Esophagus muscularis mucosa (tissue), 4 donors: ENCODE results near the gene TLL2. TPM values are rescaled to one million over a fixed set of nuclear protein-coding genes. Genes with fewer than 3 reads are reported as not detected.

ENCODE experiments used
- DNase-seq: peaks from one replicate; pipeline ENCODE4 v3.0.0-alpha.2; 2017; ENCODE audit errors: extremely low spot score
- H3K27ac ChIP-seq, 4 donors: fragments of 200-600 bp; sonication (generic); replicated peaks in 1 of 4; 1 replicate in 3 of 4; 2 replicates in 1 of 4; pipeline ENCODE4 v1.5.1; 2016 to 2019; ENCODE audit warnings: mild to moderate bottlenecking in 1 of 4
- H3K27me3 ChIP-seq, 4 donors: fragments of 200-600 bp; sonication (generic); one replicate each; pipeline versions ENCODE4 v1.5.1 to v1.6.0; 2016 to 2019
- H3K36me3 ChIP-seq, 4 donors: fragments of 200-600 bp; sonication (generic); one replicate each; pipeline ENCODE4 v1.5.1; 2016 to 2019
- H3K4me1 ChIP-seq, 4 donors: fragments of 200-600 bp; sonication (generic); one replicate each; pipeline ENCODE4 v1.5.1; 2016 to 2019
- H3K4me3 ChIP-seq, 4 donors: fragments of 200-600 bp; sonication (generic); 1 replicate in 2 of 4; 2 replicates in 2 of 4; pipeline ENCODE4 v1.5.1; 2016 to 2019; ENCODE audit warnings: mild to moderate bottlenecking in 4 of 4, moderate library complexity in 1 of 4
- H3K9me3 ChIP-seq, 4 donors: fragments of 200-600 bp; sonication (generic); 1 replicate in 3 of 4; 2 replicates in 1 of 4; pipeline ENCODE4 v1.5.1; 2016 to 2019
- EP300 ChIP-seq: sonication (generic); formaldehyde crosslinking; IDR thresholded peaks from one replicate; pipeline ENCODE4 v1.6.1; 2017; ENCODE audit warnings: antibody characterized with exemption
- POLR2A ChIP-seq: fragments of 450-650 bp; IDR thresholded peaks from one replicate; pipeline ENCODE4 v1.6.1; 2017; ENCODE audit warnings: antibody characterized with exemption, moderate library complexity, mild to moderate bottlenecking, low read depth
- POLR2AphosphoS5 ChIP-seq, 2 donors: sonication (generic); formaldehyde crosslinking; IDR thresholded peaks; one replicate each; pipeline ENCODE4 v1.6.1; 2017; ENCODE audit warnings: antibody characterized with exemption in 2 of 2
- WGBS: methylation state at CpG from one replicate; pipeline ENCODE4 v1.1.5; 2018; 5-methylcytosine and 5-hydroxymethylcytosine counted together
- intact Hi-C: fragments of 100-400 bp; cut with DNase I; formaldehyde crosslinking; loops from one replicate; pipeline ENCODE4 v1.15.1; 2023
- total RNA-seq, 4 donors: library from RNA; depleted of rRNA; stranded (reverse); fragments of >200 nt; gene quantifications; one replicate each; pipeline versions ENCODE4 v1.1.0 to v1.2.1, GENCODE V29; 2016
- TF ChIP-seq, protein P1 (sequence below), 3 experiments: fragments of 200-600 bp in 2 of 3; fragments of 450-650 bp in 1 of 3; sonication (generic) in 2 of 3; IDR thresholded peaks; one replicate each; pipeline ENCODE4 v1.5.1; 2017 to 2019; ENCODE audit warnings: antibody characterized with exemption in 3 of 3, mild to moderate bottlenecking in 2 of 3, moderate library complexity in 1 of 3

TLL2 gene
- total RNA-seq, 4 donors from 2014 or later, result 0.17 to 2.1 (median 0.27) TPM

DNA sequence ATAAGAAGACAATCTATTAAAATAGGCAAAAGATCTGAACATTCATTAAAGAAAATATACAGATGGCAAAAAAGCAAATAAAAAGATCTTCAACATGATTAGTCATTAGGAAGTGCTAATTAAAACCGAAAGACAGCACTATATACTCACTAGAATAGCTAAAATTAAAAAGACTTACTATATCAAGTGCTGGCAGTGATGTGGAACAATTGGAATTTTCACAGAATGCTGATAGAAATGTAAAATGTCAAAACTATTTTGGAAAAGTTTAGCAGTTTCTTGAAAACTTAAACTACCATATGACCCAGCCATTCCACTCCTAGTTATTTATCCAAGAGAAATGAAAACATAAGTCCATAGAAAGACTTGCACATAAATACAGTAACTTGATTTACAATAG is 25.0 kb upstream of the TLL2 start:
- no peak for DNase-seq
- H3K4me3 ChIP-seq, result no peak overlapping the region
- intact Hi-C loops, result no loop called here
- H3K9me3 ChIP-seq, result no peaks in the 10 kb centered on the region
- no peaks in the 10 kb centered on the region for H3K4me1 ChIP-seq
- 97% methylated on average over 1 of the region's 1 CpG for WGBS
- no peaks in the 10 kb centered on the region for H3K27me3 ChIP-seq
- no peak overlapping the region for H3K27ac ChIP-seq
- H3K36me3 ChIP-seq, result peaks cover 0 to 38% (median 23%) of the 10 kb centered on the region in 4 donors
- no peak for TF ChIP-seq POLR2A
- no peak for TF ChIP-seq EP300
- TF ChIP-seq POLR2AphosphoS5 (IDR thresholded peaks at IDR 0.05), result no peak
- TF ChIP-seq, protein P1, sequence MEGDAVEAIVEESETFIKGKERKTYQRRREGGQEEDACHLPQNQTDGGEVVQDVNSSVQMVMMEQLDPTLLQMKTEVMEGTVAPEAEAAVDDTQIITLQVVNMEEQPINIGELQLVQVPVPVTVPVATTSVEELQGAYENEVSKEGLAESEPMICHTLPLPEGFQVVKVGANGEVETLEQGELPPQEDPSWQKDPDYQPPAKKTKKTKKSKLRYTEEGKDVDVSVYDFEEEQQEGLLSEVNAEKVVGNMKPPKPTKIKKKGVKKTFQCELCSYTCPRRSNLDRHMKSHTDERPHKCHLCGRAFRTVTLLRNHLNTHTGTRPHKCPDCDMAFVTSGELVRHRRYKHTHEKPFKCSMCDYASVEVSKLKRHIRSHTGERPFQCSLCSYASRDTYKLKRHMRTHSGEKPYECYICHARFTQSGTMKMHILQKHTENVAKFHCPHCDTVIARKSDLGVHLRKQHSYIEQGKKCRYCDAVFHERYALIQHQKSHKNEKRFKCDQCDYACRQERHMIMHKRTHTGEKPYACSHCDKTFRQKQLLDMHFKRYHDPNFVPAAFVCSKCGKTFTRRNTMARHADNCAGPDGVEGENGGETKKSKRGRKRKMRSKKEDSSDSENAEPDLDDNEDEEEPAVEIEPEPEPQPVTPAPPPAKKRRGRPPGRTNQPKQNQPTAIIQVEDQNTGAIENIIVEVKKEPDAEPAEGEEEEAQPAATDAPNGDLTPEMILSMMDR (IDR thresholded peaks at IDR 0.05), result no peak

DNA sequence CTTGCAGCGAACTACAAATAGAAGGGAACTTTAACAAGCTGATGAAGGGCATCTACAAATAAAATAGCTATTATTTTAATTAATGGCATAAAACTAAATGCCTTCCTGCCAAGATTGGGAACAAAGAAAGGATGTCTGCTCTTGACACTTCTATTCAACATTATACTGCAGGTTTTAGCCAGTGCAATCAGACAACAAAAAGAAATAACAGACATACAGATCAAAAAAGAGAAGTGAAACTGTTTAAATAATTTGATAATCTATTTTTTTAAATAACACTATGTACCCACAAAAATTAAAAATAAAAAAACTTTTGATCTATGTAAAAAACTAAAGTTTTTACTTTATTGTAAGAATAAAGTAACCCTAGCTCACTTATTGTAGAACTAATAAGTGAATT is 22.4 kb upstream of the TLL2 start:
- no peak overlapping the region for H3K4me3 ChIP-seq
- peaks cover 0 to 3% (median 0%) of the 10 kb centered on the region in 4 donors for H3K4me1 ChIP-seq
- H3K36me3 ChIP-seq, result peaks cover 0 to 39% (median 14%) of the 10 kb centered on the region in 4 donors
- H3K27ac ChIP-seq, result no peak overlapping the region
- 92% methylated on average over 1 of the region's 1 CpG for WGBS
- intact Hi-C loops, result no loop called here
- no peaks in the 10 kb centered on the region for H3K9me3 ChIP-seq
- TF ChIP-seq EP300, result no peak
- TF ChIP-seq POLR2A, result no peak
- TF ChIP-seq POLR2AphosphoS5 (IDR thresholded peaks at IDR 0.05), result no peak
- TF ChIP-seq, protein P1 (IDR thresholded peaks at IDR 0.05), result no peak
- no peaks in the 10 kb centered on the region for H3K27me3 ChIP-seq
- DNase-seq, result no peak

DNA sequence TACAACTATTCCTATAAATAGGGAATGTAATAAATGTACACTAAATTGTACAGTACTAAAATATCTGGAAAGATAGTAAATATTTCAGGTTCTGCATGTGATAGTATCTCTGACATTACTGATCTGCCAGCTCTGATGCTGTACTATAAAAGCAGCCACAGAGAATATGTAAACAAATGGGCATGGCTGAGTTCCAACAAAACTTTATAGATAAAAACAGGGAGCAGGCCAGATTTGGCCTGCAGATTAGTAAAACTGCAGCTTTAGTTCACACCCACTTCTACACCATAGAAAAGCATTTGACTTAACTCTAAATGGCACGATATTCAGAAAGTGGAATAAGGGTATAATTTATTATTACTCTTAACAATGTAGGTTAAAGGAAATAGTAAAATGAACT is 18.8 kb upstream of the TLL2 start:
- intact Hi-C loops, result no loop called here
- H3K4me1 ChIP-seq, result peaks cover 0 to 3% (median 0%) of the 10 kb centered on the region in 4 donors

DNA sequence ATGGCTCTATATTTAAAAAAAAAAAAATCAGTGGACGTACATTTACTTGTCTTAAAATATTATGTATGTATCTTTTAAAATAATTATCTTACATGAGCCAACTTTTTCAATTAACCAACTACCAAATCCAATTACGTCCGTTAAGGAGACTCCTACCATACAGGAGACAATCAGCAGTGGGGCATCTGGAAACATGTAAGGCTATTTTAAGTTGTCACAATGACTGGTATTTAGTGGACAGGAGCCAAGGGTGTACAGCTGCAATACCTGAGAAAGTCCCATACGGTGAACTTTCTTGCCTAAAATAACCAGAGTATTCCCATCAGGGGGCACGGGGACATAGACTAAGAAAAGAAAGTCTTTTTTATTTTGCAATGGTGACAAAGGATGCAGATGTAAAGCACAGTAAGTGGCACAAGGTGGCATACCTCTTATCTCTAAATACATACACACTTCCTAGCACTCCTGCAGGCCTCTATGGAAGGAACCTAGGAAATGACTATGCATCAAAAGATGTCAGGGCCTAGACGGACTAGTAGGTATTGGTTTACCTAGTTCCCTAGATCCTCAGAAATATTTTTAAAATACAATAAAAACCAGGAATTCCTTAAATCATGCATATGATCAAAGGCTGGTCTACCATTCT is 16.0 kb upstream of the TLL2 start:
- H3K36me3 ChIP-seq, result peaks cover 13 to 78% (median 46%) of the 10 kb centered on the region in 4 donors

More for the DNA sequence above, 18.8 kb upstream of the TLL2 start:
- WGBS, result 77% methylated on average over 1 of the region's 1 CpG
- Histone ChIP-seq H3K9me3 (no peaks in the 10 kb centered on the region), H3K27me3 (no peaks in the 10 kb centered on the region), H3K4me3 (no peak overlapping the region), H3K27ac (no peak overlapping the region), H3K36me3 (peaks cover 8 to 52% (median 30%) of the 10 kb centered on the region in 4 donors)
- TF ChIP-seq, protein P1 (IDR thresholded peaks at IDR 0.05), result no peak
- TF ChIP-seq POLR2A (no peak), EP300 (no peak), POLR2AphosphoS5 (IDR thresholded peaks at IDR 0.05) (no peak)
- DNase-seq, result no peak

More for the DNA sequence above, 16.0 kb upstream of the TLL2 start:
- intact Hi-C loops, result no loop called here
- no peak overlapping the region for H3K4me3 ChIP-seq
- TF ChIP-seq EP300 (no peak), POLR2A (no peak), POLR2AphosphoS5 (IDR thresholded peaks at IDR 0.05) (no peak)
- TF ChIP-seq, protein P1 (IDR thresholded peaks at IDR 0.05), result no peak
- no peak overlapping the region for H3K27ac ChIP-seq
- no peaks in the 10 kb centered on the region for H3K27me3 ChIP-seq
- no peaks in the 10 kb centered on the region for H3K9me3 ChIP-seq
- peaks cover 0 to 3% (median 0%) of the 10 kb centered on the region in 4 donors for H3K4me1 ChIP-seq
- no peak for DNase-seq
- 70% methylated on average over 6 of the region's 6 CpGs for WGBS
